Smooth muscle cell of the brain vasculature (primary cell): ENCODE data around the gene MTUS2.

Source experiments
- DNase-seq: peaks from one replicate; pipeline ENCODE4 v3.0.0-alpha.2; 2012; ENCODE audit warnings: low read depth, low spot score

MTUS2 gene

GRCh38 chr13:29508130-29508875 is 688.2 kb downstream of the MTUS2 start:
- peak; percentile 70 for DNase-seq

DNA sequence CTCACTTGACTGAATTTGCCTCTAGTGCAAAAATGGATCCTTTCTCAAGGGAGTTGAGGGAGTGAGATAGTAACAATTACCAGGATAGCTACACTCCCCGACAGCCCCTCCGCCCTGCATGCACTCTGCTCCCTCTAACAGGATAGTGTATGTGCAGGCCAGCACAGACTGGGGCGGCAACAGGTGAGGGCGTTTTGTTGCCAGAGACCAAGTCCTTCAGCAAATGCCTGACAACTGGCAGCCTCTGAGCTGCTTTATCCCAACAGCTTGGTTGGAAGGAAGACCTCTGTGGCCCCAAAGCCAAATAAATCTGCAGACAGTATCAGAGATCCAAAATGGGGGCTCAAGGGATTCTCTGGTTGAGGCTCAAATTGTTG is 688.7 kb downstream of the MTUS2 start:
- DNase-seq, result no peak

GRCh38 chr13:29509999-29510589 is 690.0 kb downstream of the MTUS2 start:
- no peak for DNase-seq

DNA sequence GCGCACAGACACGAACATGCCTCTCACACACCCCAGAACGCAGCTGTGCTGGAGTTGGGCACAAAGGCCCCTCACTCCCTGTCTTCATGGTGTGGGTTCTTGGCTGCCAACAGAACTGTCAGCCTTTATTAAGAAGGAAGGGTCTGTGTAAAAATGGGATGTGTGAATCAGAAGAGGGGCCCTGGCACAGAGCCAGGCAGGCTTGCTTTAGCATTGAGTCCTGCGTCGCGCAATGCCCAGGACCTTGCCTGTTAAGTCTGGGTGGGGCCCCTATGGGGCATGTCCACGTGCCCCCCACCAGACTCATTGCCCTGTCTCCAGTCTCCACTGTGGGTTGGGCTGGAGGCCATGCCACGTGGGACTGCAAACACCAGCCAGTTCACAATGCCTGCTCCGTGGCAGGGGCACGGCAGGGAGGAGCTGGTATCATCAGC is 690.5 kb downstream of the MTUS2 start:
- no peak for DNase-seq

DNA sequence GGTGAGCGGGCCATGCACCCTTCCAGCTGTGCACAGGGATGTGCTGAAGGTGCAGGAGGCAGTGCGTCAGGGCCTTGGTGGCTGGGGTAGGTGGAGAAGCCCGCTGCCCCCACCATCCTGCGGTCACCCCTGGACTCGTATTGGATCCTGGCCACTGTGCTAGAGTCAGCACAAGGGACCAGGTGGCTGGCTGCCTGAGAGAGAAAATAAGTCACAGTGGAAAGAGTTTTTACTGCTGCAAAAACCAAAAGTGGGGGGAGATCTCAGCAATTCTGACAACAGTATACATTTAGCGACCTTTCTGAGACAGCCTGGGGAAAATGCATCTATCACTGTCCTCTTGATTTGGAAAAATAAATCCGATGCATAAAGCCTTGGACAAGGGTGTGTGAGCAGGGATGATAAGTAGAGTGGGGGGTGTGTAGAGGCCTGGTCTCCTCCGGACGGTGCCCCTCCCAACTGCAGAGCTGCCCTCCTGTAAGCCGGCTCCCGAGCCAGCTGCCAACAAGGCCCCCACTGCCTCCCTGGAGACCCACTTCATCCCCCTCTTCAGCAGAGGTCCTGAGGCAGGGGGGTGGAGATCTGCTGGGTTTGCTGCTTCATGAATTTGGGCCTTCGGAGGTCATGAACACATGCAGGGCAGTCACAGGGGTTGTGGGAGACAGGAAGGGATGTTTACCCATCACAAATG is 691.1 kb downstream of the MTUS2 start:
- DNase-seq, result no peak

GRCh38 chr13:29511980-29512379 is 691.8 kb downstream of the MTUS2 start:
- DNase-seq, result no peak

GRCh38 chr13:29513002-29513980 is 693.2 kb downstream of the MTUS2 start:
- no peak for DNase-seq

DNA sequence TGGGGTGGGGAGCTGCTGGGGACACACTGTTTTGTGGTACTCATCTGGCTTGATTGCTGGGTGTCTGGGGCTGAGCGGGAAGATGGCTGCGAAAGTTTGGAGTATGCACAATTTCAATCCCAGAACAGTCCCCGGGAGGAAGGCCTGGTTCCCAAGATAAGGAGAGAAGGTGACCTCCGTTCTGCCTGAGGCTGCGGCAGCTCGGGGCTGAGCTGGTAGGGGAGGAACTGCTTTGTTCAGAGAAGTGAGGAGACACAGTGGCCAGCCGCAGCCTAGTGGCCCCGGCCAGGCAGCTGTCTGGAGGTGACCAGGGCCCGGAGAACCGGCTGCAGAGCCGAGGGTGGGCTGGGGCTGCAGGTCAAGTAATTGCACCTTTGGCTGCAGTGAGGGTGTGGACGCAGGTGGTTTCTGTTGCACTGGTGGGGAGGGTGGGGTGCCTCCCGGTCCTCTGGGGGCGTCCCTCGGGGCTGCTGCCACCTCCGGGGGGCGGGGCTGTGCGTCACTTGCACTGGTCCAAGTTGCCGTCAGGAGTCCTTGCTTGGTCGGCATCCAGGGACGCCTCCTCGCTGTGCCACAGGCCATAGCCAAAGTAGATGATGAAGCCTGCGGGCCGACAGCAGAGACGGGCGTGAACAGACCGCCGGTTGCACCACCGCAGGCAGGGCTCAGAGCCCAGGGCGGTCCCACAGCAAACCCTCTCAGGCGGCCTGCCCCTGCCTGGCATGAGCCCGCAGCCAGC is 694.0 kb downstream of the MTUS2 start:
- DNase-seq, result no peak

- no peak for DNase-seq
These were observed 694.7 kb downstream of the MTUS2 start for GRCh38 chr13:29514720-29515310.

- DNase-seq, result no peak
These were observed 695.2 kb downstream of the MTUS2 start for GRCh38 chr13:29515372-29515771.

DNA sequence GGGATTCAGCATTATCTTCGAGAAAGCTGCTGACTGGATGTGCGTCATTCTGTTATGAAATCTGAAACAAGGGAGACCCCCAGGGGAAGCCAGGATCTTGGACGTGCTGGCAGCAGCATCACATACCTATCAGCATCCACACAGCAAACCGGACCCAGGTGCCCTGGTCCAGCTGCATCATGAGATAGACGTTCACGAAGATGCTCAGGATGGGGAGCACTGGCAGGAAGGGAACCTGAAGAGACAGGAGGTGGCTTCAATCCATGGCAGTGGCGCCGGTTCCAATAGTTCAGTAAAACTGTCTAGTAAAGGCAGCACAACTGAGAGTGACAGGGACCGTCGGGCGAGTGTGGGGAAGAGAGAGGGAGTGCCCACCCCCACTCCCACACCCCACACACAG is 695.9 kb downstream of the MTUS2 start:
- DNase-seq, result no peak

GRCh38 chr13:29516880-29517279 is 696.7 kb downstream of the MTUS2 start:
- no peak for DNase-seq

- DNase-seq, result no peak
These were observed 699.8 kb downstream of the MTUS2 start for GRCh38 chr13:29519921-29520320.

GRCh38 chr13:29520671-29521070 is 700.5 kb downstream of the MTUS2 start:
- peak; percentile 50 for DNase-seq

DNA sequence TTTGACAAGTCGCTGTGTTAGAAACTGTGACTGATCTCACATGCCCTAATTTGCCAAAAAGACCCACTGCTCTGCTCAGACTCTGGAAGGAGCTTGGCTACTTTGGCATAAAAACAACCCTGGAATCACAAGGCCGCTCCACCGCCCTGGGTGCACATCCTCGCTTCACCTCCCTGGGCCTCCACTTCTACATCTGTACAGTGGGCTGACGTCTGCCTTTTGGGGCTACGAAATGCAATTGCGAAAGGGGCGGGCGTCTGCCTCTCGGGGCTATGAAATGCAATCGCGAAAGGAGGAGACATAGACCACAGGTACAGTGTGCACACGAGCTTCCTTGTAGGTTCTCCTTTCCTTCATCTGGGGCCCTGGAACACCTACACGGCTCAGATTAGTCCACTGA is 701.2 kb downstream of the MTUS2 start:
- DNase-seq, result no peak

GRCh38 chr13:29522044-29522685 is 702.0 kb downstream of the MTUS2 start:
- peak; percentile 84 for DNase-seq

- no peak for DNase-seq
These were observed 703.2 kb downstream of the MTUS2 start for GRCh38 chr13:29523199-29523961.

DNA sequence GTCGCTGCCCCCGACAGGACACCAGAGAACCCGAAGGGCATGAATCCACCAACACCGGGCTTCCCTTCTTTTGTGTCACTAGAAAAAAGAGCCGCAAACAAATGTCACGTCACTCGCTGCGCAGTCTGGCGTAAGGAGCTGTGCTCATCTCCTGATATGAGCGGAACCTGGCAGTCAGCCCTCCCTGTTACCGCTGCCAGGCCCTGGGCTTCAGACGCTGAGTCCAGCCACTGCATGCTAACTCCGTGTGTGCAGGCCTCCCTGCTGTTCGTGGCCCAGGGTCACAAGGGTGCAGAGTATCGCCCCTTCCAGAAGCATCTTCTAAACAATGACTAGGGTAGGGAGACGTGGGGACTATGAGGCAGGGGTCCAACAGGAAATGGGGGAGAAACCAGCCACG is 704.0 kb downstream of the MTUS2 start:
- no peak for DNase-seq

GRCh38 chr13:29524641-29525040 is 704.5 kb downstream of the MTUS2 start:
- DNase-seq, result no peak
